SH-SY5Y (cell line): ENCODE data around the gene PPM1H.

Experiments
- GATA2 ChIP-seq: IDR thresholded peaks from 2 replicates; pipeline ENCODE4 v1.6.1; 2011; ENCODE audit warnings: mild to moderate bottlenecking, low read depth, low read length
- GATA3 ChIP-seq: IDR thresholded peaks from 2 replicates; pipeline ENCODE4 v1.6.1; 2011; ENCODE audit warnings: low read depth, mild to moderate bottlenecking, low read length, moderate library complexity

DNA sequence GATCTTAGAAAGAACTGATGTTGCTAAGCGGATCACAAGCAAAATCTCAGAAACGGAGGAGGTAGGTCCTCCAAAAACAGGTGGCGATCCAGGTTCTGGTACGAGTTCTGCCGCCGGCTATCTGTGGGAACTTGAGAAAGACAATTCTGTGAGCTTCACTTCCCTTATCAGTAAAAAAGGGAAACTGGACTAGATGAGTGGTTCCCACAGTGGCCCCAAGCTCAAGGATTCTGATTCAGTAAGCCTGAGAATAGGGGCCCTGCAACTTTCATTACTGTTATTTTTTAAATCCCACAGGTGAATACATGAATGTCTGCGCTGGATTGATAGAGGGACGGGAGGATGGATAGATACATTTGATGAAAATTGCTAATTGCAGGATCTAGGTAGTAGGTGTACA is 160.2 kb downstream of the PPM1H start:
- TF ChIP-seq GATA3 (no peak), GATA2 (no peak)
